ENCODE measurements around the gene UBA1.

DNA sequence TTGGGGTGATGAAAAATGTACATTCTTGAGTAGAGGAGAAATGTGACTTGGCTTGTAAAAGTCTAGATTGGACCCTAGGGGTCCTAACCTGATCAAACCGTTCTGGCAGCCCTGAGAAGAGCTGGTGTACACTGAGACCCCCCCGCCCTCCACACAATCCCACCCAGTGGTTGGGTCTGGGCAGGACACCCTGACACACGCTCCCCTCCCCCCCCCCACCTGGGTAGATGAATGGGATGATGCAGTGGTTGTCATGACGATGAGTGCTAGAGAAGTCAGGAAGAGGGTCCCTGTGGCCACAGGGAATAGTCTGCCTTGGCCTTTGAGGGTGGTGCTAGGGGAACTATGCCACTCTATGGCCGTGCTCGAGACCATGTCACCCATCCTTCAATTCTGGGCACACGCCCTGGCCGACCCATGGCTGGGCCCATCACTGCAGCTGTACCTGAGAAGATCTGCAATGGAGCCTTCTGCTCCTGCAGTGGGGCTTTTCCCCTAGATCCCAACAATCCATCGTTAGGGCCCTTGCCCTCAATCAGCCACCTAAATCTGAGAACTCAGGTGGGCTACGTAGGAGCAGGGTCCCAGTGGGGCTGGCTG lies 29.2 kb downstream of the UBA1 start:
- TF ChIP-seq, protein P1, sequence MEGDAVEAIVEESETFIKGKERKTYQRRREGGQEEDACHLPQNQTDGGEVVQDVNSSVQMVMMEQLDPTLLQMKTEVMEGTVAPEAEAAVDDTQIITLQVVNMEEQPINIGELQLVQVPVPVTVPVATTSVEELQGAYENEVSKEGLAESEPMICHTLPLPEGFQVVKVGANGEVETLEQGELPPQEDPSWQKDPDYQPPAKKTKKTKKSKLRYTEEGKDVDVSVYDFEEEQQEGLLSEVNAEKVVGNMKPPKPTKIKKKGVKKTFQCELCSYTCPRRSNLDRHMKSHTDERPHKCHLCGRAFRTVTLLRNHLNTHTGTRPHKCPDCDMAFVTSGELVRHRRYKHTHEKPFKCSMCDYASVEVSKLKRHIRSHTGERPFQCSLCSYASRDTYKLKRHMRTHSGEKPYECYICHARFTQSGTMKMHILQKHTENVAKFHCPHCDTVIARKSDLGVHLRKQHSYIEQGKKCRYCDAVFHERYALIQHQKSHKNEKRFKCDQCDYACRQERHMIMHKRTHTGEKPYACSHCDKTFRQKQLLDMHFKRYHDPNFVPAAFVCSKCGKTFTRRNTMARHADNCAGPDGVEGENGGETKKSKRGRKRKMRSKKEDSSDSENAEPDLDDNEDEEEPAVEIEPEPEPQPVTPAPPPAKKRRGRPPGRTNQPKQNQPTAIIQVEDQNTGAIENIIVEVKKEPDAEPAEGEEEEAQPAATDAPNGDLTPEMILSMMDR (IDR thresholded peaks at IDR 0.05) = no peak
- no peak for TF ChIP-seq POLR2A (IDR thresholded peaks at IDR 0.05)
